Fibroblast of skin of right quadriceps (primary cell): ENCODE measurements around the gene HS3ST3B1.

ENCODE experiments used
- DNase-seq: peaks from one replicate; pipeline ENCODE4 v3.0.0-alpha.2; 2013

Gene HS3ST3B1

DNA sequence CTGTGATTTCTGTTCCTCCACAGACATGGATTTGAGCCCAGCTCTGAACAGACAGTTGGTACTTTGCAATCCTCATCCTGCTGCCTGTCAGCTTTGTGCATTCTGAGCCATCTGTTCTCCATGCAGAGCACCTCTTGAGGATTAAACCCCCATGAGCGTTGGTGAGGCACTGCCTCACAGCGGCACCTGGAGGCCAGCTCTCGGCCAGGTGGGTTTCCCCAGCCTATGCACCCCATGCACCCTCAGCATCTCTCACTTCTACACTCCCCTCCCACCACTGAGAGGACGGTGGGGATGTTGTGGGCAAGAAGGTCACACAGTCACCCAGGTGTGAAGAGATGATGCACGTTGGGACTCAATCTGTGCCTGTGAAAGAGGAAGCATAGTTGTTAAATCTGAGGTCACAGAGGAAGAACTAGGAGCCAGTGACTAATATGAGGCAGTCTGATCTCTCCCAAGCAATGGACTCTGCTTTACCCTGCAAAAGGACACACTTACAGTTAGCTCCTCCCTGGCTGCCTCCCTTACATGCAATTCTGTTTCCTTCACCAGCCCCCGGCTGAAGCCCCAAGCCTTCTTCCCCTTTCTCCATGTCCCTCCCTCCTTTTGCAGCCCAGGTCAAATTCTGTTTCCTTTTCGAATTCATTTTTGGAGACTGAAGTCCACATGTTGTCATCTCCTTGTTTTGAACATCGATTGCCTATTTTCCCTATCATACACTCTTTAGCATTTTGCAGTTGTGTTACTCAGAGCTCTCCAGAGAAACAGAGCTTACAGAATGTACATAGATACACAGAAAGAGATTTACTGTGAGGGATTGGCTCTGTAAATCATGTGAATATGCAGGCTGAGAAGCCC is 58.5 kb downstream of the HS3ST3B1 start:
- DNase-seq, result no peak

DNA sequence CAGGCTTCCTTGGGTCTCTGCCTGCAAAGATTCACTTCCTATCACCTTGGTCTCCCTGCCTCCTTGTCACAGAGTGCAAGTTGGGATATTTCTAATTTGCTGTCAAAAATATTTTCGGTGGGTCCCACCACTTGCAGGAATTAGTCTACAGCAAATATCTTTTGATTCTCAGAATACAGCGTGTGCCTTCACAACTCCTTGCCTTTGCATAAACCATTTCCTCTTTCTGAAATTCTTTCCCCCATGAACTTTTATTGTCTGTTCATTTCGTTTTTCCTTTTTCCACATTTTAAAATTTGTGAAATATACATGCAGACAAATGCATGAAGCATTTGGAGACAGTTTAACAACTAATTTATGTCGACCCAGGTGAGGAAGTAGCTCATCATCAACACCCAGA is 60.0 kb downstream of the HS3ST3B1 start:
- DNase-seq, result no peak

DNA sequence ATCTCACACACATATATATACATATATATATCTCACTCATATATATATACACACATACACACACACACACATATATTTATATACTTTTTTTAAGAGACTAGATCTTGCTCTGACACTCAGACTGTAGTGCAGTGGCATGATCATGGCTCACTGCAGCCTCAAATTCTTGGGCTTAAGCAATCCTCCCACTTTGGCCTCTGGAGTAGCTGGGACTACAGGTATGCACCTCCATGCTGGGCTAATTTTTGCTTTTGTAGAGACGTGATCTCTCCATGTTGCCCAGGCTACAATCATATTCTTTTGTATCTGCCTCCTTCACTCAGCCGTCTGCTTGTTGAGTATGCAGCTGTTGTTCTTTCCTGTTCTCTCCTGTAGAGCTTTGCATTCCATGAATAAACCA is 60.6 kb downstream of the HS3ST3B1 start:
- no peak for DNase-seq

DNA sequence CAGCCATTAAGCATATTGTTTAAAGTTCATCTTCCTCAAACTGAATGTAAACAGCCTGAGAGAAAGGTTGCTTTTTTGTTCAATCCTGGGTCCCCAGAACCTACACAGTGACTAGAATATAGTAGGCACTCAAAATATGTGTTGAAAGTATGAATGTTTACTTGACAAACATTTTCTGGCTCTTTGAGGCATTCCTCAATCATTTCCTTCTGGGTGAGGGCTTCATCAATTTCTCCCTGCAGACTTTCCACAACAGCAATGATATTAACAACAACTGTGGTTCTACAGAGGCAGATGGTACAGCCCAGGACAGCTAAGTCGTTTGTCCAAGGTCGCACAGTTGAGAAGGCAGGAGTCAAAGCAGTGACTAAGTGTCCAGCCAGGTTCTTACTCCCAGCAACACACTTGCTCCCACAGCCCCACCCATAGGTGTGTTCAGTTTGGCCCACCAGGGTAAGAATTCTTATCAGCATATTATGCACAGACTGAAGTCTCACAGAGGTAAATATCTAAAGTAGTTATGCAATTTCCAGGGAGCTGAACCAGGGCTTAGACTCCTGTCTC is 61.1 kb downstream of the HS3ST3B1 start:
- no peak for DNase-seq

DNA sequence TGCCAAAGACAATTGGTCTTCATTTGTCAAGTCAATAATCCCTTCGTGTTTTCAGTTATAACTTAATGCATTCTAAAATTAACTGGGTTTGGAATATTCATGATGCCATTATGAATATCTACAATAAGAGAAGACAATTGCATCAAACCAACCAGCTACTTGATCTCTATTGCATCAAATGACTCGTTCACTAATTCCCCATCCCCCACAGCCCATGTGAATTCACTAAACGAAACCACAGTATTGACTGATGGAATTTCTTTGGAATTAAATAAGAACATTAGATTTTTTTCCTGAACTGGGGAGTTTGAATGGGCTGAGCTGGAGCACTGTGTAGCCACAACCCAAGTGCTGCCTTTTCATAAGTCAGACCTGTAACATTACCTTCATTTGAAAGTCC is 65.3 kb downstream of the HS3ST3B1 start:
- peak; percentile 61 for DNase-seq

DNA sequence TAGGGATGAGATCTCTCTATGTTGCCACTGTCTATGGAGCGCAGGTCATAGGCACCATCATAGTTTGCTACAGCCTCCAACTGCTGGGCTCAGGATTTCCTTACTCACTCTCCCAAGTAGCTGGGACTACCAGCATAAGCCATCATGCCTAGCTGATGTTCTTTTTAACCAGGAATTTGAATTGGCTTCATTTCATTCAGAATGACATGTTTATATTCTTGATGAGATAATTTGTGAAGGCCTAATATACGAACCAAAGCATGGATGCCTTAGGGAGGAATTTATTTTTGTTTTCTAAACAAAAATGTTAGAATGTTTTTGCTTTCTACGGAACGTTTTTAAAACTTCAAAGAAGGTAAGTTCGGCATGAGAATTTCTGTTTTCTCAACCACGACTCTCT is 71.6 kb downstream of the HS3ST3B1 start:
- DNase-seq, result no peak

DNA sequence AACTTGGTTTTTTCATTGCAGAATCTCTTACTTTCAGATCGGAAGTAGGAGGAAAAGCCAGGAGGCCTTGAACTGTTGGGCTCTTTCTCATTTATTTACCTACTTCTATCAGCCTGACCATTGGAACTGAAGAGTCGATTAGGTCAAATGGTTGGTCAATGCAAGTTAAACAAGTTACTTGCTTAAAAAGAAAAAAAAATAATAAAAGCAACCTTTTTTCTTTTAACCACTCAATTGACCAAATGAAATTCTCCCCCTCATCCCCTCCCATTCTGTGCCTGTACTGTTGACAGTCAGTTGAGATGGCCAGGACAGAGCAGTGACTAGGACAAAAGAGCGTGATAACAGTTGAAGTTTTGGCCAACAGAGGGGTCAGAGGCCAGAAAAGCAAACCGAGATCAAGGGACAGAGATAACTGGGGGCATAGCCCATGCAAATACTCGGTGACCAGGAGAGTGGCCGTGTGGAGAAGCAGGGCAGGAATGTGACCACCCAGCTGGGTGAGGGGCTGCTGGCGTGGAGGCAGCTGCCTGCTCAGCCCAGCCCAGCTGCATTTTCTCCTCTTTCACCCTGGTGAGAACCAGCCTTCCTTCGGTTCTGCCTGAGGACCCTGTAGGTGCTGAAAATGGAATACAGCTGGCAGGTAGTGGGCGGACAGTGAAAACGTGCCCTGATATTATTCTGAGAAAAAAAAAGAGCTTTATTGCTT is 72.2 kb downstream of the HS3ST3B1 start:
- no peak for DNase-seq

DNA sequence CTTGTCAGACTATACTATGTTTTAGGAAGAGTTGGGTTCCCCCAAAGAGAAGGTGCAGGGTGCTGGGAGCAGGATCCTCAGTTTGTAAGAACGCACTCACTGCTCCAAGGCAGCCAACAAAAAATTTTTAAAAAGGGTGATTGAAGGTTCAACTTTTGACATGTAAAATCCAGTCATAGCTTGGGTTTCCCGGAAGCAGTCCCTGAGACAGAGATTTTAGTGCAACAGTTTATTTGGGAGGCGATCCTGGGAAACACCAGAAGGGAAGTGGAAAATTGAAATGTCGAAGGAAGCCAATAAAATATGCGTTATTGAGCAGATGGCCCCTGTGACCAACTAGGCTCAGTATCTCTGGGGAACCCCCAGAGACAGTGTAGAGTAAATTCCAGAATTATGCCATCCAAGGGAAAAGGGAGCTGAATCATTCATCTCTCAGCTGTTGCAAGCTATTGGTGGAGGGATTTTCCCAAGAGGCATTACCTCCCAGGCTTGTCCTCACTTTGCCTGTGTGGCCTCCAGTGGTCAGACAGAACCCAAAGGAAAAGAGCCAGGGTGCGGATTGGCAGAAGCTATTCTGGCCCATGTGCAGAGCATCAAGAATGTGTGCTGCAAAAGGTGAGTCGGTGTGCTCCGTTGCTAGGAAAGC is 72.9 kb downstream of the HS3ST3B1 start:
- DNase-seq, result peak; percentile 42

DNA sequence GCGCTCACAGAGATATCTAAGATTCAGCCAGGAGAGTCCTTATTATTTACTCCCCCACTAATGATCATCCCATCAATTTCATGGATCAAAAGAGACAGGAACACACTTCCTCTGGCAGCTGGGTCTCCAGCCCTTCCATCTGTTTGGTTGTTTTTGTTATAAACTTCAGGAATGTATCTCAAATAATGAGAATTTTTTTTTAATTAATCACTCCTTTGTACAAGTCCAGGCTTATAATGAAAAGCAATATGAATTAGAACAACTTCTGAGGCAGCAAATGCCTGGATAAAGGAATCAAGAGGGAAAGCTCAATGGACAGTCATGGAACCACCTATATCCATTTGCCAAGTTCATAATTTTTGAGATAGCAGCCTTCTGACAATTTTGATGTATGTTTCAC is 73.4 kb downstream of the HS3ST3B1 start:
- no peak for DNase-seq

DNA sequence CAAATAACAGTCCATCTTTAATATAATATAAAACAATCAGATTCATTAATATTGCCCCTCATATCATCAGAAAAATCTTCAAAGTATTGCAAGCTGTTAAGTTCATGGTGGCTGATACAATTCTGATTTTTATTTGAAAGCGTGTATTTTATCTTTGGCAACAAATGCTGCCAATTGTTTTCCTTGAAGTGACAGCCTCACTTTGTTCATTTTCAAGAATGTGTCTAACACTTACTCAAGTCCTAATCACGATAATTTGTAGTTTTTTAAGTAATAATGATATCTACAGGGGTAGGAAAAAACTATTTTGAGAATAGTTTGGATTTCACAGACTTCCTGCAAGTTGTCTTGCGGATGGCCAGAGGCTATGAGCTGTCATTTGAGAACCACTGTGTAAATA is 75.8 kb downstream of the HS3ST3B1 start:
- DNase-seq, result no peak

DNA sequence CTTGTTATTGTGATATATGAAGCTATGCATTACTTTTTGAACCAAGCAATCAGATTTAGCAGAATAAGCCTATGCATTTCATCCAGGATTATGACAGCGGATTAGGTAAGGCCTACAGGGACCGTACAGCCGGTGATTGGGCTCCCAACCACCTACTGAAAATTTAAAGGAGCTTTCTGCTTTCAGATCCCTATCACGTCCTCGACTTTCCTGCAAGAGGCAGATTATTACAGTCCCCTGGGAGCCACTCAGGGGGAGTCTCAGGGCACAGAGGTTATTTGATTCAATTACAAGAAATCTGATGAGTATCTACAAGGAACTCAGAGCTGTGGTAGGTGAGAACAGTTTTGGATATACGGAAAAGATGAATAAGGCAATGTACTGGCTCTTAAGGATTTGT is 80.7 kb downstream of the HS3ST3B1 start:
- no peak for DNase-seq

DNA sequence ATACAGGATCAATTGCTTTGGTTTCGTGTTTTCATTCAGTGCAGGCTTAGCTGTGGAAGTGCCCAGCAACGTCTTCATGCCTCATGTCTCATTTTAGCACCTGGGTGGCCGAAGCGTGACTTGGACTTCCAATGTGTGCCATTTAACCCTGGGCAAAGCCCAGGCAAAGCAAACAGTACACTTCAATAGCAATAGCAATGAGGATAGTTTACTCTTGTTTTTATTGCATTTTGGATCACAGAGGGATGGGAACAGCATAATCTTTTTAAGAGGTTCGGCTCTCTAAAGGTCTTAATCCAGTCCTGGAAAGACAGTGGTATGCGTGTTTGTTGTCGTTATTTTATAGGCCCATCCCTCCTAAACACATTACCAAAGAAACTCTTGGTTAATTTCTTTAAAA is 86.2 kb downstream of the HS3ST3B1 start:
- no peak for DNase-seq

DNA sequence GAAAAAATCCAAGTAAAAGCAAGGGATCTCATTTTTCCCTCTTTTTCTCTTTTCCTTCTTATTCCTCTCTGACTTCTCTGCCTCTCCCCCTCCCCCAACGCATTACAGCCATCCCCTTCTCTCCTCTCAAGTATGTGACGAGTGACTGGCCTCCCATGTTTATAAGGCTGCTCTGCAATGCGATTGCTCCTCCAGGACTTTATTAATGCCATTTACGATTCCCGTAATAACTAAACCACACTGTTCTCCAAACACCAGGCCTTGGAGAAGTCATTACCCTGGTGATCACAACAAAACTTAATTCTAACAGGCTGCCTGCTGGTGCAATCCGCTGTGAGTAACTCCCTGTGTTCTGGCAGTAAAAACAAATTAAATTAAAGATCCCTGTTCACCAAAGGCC is 88.8 kb downstream of the HS3ST3B1 start:
- no peak for DNase-seq

DNA sequence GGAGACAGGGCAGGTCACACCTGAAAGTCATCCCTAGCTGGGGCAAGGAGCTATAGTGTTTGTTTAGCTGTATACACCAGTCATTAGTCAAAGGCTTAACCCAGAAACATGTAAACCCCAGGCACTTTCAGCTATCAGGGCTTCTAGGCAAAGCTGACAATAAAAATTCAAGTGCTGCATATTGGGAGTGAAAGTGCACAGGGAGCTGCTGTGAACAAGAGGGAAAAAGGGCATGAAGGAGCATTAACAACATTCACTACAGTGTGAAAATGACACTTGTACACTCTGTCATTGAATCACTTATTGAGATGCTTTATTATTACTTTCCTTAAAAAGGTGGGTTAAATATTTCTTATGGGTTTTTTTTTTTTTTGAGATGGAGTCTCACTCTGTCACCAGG is 92.8 kb downstream of the HS3ST3B1 start:
- no peak for DNase-seq

DNA sequence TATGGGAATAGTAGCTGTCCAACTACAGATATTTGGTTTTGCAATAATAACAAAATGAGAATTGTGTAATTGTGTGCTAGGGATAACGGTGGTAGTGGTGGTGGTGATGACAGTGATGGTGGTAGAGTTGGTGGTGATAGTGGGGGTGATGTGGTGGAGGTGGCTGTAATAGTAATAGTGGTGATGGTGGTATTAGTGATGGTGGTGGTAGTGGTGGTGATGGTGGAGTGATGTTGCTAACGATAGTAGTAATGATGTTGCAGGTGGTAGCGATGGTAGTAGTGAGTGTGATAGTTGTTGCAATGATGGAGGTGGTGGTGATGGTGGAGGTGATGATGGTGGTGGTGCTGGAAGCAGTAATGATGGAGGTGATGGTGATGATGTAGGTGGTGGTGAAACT is 94.4 kb downstream of the HS3ST3B1 start:
- no peak for DNase-seq

DNA sequence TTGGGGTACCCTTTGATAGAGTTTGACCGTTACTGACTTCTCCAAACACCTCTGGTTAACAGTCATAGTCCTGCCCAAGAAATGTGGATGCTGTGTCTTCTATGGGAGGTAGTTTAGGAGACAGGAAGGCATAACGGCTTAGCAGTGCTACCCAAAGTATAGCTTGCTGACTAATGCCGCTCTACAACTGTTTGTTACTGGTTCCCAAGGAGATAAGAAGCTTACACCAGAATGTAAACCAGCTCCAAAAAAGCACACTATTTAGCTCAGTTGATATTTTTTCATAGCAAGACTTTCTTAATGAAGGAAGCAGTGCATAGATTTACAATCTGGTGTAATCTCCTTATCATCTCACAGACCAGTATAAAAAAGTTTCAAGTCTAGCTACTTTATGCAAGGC is 95.7 kb downstream of the HS3ST3B1 start:
- DNase-seq, result peak; percentile 31

DNA sequence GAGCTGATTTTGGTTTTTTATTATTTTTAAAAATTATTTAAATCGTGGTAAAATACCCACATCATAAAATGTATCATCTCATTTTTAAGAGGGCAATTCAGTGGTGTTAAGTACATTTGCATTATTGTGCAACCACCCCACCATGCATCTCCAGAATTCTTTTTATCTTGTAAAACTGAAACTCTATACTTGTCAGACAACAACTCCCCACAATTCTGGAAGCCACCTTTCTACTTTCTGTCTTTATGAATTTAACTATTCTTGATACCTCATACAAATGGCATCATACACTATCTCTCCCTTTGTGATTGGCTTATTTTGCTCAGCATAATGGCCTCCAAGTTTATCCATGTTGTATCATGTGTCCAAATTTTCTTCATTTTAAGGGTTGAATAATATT is 97.9 kb downstream of the HS3ST3B1 start:
- no peak for DNase-seq
